Astrocyte of the cerebellum (primary cell): ENCODE measurements around the gene UNCX.

Experiments used
- DNase-seq: peaks from one replicate; pipeline ENCODE4 v3.0.0-alpha.2; 2011; ENCODE audit warnings: low read depth
- H3K4me3 ChIP-seq: 2 replicates; pipeline ENCODE4 v1.5.1; 2011; ENCODE audit warnings: mild to moderate bottlenecking, low read depth, low read length, moderate library complexity
- CTCF ChIP-seq: IDR thresholded peaks from 2 replicates; pipeline ENCODE4 v1.5.1; 2012; ENCODE audit warnings: low read length, low read depth, moderate library complexity, mild to moderate bottlenecking; ENCODE audit errors: missing control alignments
- in situ Hi-C: cut with HindIII; loops from 2 replicates; pipeline ENCODE4 v1.10.0; 2017; ENCODE audit warnings: low sequenced_read_pairs

Gene UNCX

GRCh38 chr7:1250901-1251300, 18.2 kb downstream of the UNCX start:
- no peak for DNase-seq
- no peak overlapping the region for H3K4me3 ChIP-seq
- TF ChIP-seq CTCF, result no peak
- in situ Hi-C loops, result no loop called here

- TF ChIP-seq CTCF, result no peak
- no peak for DNase-seq
- H3K4me3 ChIP-seq, result no peak overlapping the region
- in situ Hi-C loops, result no loop called here
These were observed 19.3 kb downstream of the UNCX start for GRCh38 chr7:1251796-1252539.

- DNase-seq, result no peak
- in situ Hi-C loops, result no loop called here
- no peak overlapping the region for H3K4me3 ChIP-seq
- TF ChIP-seq CTCF, result no peak
These were observed 19.9 kb downstream of the UNCX start for GRCh38 chr7:1252540-1253090.

GRCh38 chr7:1253681-1254181, 21.1 kb downstream of the UNCX start:
- no peak for TF ChIP-seq CTCF
- no peak overlapping the region for H3K4me3 ChIP-seq
- in situ Hi-C loops, result no loop called here
- DNase-seq, result no peak

- in situ Hi-C loops, result no loop called here
- H3K4me3 ChIP-seq, result no peak overlapping the region
- TF ChIP-seq CTCF, result no peak
- no peak for DNase-seq
These were observed 21.8 kb downstream of the UNCX start for GRCh38 chr7:1254281-1255079.

- DNase-seq, result no peak
- TF ChIP-seq CTCF, result no peak
- no peak overlapping the region for H3K4me3 ChIP-seq
- in situ Hi-C loops, result no loop called here
These were observed 22.6 kb downstream of the UNCX start for GRCh38 chr7:1255080-1255816.
